ENCODE results near the gene MRPL24. TPM values are rescaled to one million over a fixed set of nuclear protein-coding genes. Genes with fewer than 3 reads are reported as not detected.
A peak's percentile ranks its signal among the peaks of the same experiment; 100 is the strongest.

Gene MRPL24
- total and polyA plus RNA-seq, 2 of the 13 experiments (the other 11 are each of a cell fraction or from before 2014, with no cell fraction given), result 38.1 to 42.9 TPM

DNA sequence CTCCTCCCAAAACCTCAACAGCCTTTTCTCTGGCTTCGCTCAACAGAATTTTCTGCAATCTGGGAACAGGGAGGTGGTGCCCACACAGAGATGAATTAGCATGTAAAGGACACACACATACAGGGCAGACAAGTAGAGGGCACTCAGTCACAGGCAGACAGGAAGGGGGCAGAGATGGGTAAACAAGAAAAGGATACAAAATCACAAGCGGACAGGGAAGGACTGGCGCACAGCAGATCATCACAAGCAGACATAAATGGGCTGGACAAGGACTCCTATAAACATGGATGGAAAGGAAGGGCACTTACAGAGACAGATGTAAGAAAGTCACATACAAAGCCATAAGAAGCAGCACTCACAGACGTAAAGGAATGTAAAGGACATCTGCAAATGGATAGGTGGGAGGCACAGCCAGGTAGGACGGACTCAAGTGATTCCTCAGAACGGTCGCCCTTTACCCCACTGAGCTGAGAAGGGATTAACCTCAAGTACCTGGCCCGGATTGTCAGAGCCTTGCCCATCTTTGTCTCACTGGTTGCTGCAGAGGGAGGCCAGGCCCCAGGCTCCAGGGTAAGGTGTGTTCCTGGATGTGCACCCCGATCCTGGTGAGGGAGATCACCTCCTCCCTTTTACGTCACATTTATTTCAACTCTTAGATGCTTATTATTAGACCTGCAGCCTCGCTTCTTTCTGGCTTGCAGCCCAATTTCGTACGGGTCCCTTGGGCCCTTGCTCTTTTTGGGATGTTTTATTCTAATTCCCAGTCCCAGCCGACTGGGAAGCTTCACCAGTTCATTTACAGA, 25.6 kb upstream of the MRPL24 start (continued):
- no peak for TF ChIP-seq SMAD9 (CRISPR knock-in tag; IDR thresholded peaks at IDR 0.05)
- 0 out of 2 replicates have a peak, but pooled peaks have one; percentile 29 for TF ChIP-seq ZFP41 (CRISPR knock-in tag; IDR thresholded peaks at IDR 0.05; ENCODE audit: borderline replicate concordance)
- TF ChIP-seq KLF6 (CRISPR knock-in tag; IDR thresholded peaks at IDR 0.05), result 0 out of 2 replicates have a peak, but pooled peaks have one; percentile 9
- TF ChIP-seq NAIF1 (CRISPR knock-in tag; IDR thresholded peaks at IDR 0.05; ENCODE audit: borderline replicate concordance), result 0 out of 2 replicates have a peak, but pooled peaks have one; percentile 21
- no peak for TF ChIP-seq HCFC1 (IDR thresholded peaks at IDR 0.05; ENCODE audit: low read depth, low read length)
- TF ChIP-seq RFX1 (IDR thresholded peaks at IDR 0.05), result no peak
- no peak for TF ChIP-seq ZNF713 (CRISPR knock-in tag; IDR thresholded peaks at IDR 0.05)
- no peak for TF ChIP-seq CBX1 (IDR thresholded peaks at IDR 0.05; ENCODE audit: low read depth)
- no peak for TF ChIP-seq ZBTB20 (CRISPR knock-in tag; IDR thresholded peaks at IDR 0.05; ENCODE audit: borderline replicate concordance, low read depth)
- TF ChIP-seq, protein P1, sequence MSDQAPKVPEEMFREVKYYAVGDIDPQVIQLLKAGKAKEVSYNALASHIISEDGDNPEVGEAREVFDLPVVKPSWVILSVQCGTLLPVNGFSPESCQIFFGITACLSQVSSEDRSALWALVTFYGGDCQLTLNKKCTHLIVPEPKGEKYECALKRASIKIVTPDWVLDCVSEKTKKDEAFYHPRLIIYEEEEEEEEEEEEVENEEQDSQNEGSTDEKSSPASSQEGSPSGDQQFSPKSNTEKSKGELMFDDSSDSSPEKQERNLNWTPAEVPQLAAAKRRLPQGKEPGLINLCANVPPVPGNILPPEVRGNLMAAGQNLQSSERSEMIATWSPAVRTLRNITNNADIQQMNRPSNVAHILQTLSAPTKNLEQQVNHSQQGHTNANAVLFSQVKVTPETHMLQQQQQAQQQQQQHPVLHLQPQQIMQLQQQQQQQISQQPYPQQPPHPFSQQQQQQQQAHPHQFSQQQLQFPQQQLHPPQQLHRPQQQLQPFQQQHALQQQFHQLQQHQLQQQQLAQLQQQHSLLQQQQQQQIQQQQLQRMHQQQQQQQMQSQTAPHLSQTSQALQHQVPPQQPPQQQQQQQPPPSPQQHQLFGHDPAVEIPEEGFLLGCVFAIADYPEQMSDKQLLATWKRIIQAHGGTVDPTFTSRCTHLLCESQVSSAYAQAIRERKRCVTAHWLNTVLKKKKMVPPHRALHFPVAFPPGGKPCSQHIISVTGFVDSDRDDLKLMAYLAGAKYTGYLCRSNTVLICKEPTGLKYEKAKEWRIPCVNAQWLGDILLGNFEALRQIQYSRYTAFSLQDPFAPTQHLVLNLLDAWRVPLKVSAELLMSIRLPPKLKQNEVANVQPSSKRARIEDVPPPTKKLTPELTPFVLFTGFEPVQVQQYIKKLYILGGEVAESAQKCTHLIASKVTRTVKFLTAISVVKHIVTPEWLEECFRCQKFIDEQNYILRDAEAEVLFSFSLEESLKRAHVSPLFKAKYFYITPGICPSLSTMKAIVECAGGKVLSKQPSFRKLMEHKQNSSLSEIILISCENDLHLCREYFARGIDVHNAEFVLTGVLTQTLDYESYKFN (CRISPR knock-in tag; conservative IDR thresholded peaks at IDR 0.05), result no peak
- TF ChIP-seq, protein P2, sequence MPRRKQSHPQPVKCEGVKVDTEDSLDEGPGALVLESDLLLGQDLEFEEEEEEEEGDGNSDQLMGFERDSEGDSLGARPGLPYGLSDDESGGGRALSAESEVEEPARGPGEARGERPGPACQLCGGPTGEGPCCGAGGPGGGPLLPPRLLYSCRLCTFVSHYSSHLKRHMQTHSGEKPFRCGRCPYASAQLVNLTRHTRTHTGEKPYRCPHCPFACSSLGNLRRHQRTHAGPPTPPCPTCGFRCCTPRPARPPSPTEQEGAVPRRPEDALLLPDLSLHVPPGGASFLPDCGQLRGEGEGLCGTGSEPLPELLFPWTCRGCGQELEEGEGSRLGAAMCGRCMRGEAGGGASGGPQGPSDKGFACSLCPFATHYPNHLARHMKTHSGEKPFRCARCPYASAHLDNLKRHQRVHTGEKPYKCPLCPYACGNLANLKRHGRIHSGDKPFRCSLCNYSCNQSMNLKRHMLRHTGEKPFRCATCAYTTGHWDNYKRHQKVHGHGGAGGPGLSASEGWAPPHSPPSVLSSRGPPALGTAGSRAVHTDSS (CRISPR knock-in tag; conservative IDR thresholded peaks at IDR 0.05), result no peak
- no peak for TF ChIP-seq ZNF296 (CRISPR knock-in tag; conservative IDR thresholded peaks at IDR 0.05)
- 0 out of 2 replicates have a peak, but pooled peaks have one; percentile 75 for TF ChIP-seq ZNF607 (CRISPR knock-in tag; IDR thresholded peaks at IDR 0.05; ENCODE audit: borderline replicate concordance)
- no peak for TF ChIP-seq CBX2 (IDR thresholded peaks at IDR 0.05; ENCODE audit: low read depth, low read length)
- TF ChIP-seq CBX2 (CRISPR knock-in tag; IDR thresholded peaks at IDR 0.05; ENCODE audit: low read depth), result no peak
- TF ChIP-seq, protein P3, sequence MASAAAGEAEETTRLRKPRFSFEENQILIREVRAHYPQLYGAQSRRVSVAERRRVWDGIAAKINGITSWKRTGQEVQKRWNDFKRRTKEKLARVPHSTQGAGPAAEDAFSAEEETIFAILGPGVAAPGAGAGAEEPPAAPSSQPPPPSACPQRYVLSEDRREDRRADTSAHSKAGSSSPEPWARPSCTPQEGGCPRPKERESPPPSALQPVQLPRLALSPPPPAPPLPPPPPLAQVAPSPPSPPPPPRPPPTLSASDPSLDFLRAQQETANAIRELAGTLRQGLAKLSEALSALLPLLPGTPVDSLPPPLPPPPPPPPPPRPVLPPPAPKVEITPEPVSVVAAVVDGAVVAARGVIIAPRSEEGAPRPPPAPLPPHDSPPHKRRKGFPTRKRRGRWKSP (CRISPR knock-in tag; IDR thresholded peaks at IDR 0.05), result no peak
- TF ChIP-seq ZIK1 (CRISPR knock-in tag; IDR thresholded peaks at IDR 0.05; ENCODE audit: borderline replicate concordance, low read depth), result no peak
- no peak for TF ChIP-seq KLF9 (CRISPR knock-in tag; IDR thresholded peaks at IDR 0.05; ENCODE audit: low read depth)
- TF ChIP-seq JARID2 (CRISPR knock-in tag; IDR thresholded peaks at IDR 0.05; ENCODE audit: insufficient replicate concordance), result no peak
- TF ChIP-seq FOXA3 (CRISPR knock-in tag; IDR thresholded peaks at IDR 0.05), result 0 out of 2 replicates have a peak, but pooled peaks have one; percentile 14
- TF ChIP-seq SOX13 (IDR thresholded peaks at IDR 0.05), result no peak
- TF ChIP-seq SOX13 (CRISPR knock-in tag; conservative IDR thresholded peaks at IDR 0.05 in 1 of 2, IDR thresholded peaks at IDR 0.05 in 1 of 2), result no peak
- TF ChIP-seq, protein P4, sequence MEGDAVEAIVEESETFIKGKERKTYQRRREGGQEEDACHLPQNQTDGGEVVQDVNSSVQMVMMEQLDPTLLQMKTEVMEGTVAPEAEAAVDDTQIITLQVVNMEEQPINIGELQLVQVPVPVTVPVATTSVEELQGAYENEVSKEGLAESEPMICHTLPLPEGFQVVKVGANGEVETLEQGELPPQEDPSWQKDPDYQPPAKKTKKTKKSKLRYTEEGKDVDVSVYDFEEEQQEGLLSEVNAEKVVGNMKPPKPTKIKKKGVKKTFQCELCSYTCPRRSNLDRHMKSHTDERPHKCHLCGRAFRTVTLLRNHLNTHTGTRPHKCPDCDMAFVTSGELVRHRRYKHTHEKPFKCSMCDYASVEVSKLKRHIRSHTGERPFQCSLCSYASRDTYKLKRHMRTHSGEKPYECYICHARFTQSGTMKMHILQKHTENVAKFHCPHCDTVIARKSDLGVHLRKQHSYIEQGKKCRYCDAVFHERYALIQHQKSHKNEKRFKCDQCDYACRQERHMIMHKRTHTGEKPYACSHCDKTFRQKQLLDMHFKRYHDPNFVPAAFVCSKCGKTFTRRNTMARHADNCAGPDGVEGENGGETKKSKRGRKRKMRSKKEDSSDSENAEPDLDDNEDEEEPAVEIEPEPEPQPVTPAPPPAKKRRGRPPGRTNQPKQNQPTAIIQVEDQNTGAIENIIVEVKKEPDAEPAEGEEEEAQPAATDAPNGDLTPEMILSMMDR (CRISPR knock-in tag; IDR thresholded peaks at IDR 0.05), result peak; percentile 30

Data from HepG2 (cell line).